ENCODE results near the gene ACTR2.

DNA sequence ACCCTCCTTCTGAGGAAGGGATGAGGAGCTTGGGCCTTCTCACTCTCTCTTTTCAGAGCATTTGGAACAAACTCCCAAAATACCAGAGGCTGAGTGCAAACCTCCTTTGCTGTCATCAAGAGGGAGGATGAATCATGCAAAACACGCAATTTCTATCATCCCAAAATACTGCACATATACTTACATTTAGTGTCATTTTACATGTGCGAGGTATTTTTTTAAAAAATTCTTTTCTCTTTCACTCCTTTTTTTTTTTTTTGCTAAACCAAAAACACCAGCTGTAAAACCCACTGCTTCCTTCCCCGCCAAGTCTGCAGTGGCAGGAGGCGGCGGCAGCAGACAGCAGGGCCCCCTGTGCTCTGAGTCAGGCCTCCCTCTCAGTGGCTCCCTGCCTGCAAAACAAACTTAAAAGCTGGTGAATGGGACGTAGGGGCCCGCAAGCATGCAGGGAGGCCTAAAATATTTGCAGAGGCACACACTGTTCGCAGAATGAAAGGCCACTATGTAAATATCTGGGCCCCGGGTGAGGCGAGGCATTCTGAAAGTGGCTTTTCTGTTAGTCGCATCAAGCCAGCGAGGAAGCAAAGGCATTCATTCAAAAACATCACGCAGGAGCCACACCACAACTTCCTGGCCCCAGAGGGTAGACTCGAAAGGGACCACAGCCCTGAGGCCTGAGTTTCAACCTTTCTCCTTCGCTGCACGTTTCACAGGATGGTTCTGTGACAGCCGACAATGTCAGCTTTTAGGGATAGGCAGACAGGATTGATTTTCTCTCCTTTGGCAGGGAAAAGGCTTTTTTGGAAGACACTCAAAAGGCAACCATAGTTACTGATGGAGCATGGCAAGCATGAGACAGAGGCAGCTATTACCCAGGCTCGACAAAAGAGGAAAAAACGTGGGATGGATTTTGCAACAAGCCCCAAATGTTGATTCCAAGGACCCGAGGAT is 73.4 kb downstream of the ACTR2 start:
- TF ChIP-seq, protein P1, sequence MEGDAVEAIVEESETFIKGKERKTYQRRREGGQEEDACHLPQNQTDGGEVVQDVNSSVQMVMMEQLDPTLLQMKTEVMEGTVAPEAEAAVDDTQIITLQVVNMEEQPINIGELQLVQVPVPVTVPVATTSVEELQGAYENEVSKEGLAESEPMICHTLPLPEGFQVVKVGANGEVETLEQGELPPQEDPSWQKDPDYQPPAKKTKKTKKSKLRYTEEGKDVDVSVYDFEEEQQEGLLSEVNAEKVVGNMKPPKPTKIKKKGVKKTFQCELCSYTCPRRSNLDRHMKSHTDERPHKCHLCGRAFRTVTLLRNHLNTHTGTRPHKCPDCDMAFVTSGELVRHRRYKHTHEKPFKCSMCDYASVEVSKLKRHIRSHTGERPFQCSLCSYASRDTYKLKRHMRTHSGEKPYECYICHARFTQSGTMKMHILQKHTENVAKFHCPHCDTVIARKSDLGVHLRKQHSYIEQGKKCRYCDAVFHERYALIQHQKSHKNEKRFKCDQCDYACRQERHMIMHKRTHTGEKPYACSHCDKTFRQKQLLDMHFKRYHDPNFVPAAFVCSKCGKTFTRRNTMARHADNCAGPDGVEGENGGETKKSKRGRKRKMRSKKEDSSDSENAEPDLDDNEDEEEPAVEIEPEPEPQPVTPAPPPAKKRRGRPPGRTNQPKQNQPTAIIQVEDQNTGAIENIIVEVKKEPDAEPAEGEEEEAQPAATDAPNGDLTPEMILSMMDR (IDR thresholded peaks at IDR 0.05): no peak
- no peak for TF ChIP-seq EZH2 (IDR thresholded peaks at IDR 0.05)

Data from neural progenitor cell (in vitro differentiated cells).